Trophoblast cell (in vitro differentiated cells and primary cell): Measurements from ENCODE around the gene CTNNA1.
A peak's percentile ranks its signal among the peaks of the same experiment; 100 is the strongest.

ENCODE experiments used
- DNase-seq, 2 donors: peaks; one replicate each; pipeline ENCODE4 v3.0.0-alpha.2; 2016
- H2AFZ ChIP-seq: 2 replicates; pipeline ENCODE4 v1.6.1; 2013; ENCODE audit warnings: low read length, moderate library complexity, mild to moderate bottlenecking; ENCODE audit not compliant: insufficient read depth, poor library complexity
- H2AK5ac ChIP-seq: 2 replicates; pipeline ENCODE4 v1.6.1; 2013; ENCODE audit warnings: mild to moderate bottlenecking, low read length
- H2BK120ac ChIP-seq: 2 replicates; pipeline ENCODE4 v1.6.1; 2013; ENCODE audit warnings: low read length, mild to moderate bottlenecking, moderate library complexity; ENCODE audit not compliant: insufficient read depth, poor library complexity
- H2BK12ac ChIP-seq: 2 replicates; pipeline ENCODE4 v1.6.1; 2013; ENCODE audit warnings: mild to moderate bottlenecking, low read length, moderate library complexity
- H2BK5ac ChIP-seq: 2 replicates; pipeline ENCODE4 v1.6.1; 2013; ENCODE audit warnings: low read length, low read depth, moderate library complexity, mild to moderate bottlenecking; ENCODE audit not compliant: poor library complexity
- H3K14ac ChIP-seq: 2 replicates; pipeline ENCODE4 v1.6.1; 2013; ENCODE audit warnings: mild to moderate bottlenecking, low read length
- H3K18ac ChIP-seq: 2 replicates; pipeline ENCODE4 v1.6.1; 2013; ENCODE audit warnings: mild to moderate bottlenecking, low read length
- H3K23ac ChIP-seq: 2 replicates; pipeline ENCODE4 v1.6.1; 2013; ENCODE audit warnings: low read length
- H3K27ac ChIP-seq: 2 replicates; pipeline ENCODE4 v1.5.1; 2013; ENCODE audit warnings: low read depth, mild to moderate bottlenecking, inconsistent platforms, low read length, moderate library complexity
- H3K27me3 ChIP-seq: 2 replicates; pipeline ENCODE4 v1.6.1; 2013; ENCODE audit warnings: inconsistent platforms, mild to moderate bottlenecking, low read length, moderate library complexity; ENCODE audit not compliant: insufficient read depth
- H3K36me3 ChIP-seq, 2 experiments: 1 replicate in 1 of 2; 2 replicates in 1 of 2; pipeline ENCODE4 v1.6.1; 2013; ENCODE audit warnings: low read length in 2 of 2, mild to moderate bottlenecking in 2 of 2, moderate library complexity in 1 of 2; ENCODE audit not compliant: insufficient read depth in 2 of 2, control insufficient read depth in 1 of 2
- H3K4ac ChIP-seq: 2 replicates; pipeline ENCODE4 v1.6.1; 2013; ENCODE audit warnings: low read depth, mild to moderate bottlenecking, low read length, moderate library complexity
- H3K4me1 ChIP-seq, 2 experiments: 1 replicate in 1 of 2; 2 replicates in 1 of 2; pipeline ENCODE4 v1.6.1; 2013; ENCODE audit warnings: low read length in 2 of 2, mild to moderate bottlenecking in 2 of 2, moderate library complexity in 1 of 2; ENCODE audit not compliant: insufficient read depth in 2 of 2, control insufficient read depth in 1 of 2
- H3K4me2 ChIP-seq: 2 replicates; pipeline ENCODE4 v1.6.1; 2013; ENCODE audit warnings: inconsistent platforms, mild to moderate bottlenecking, low read length, moderate library complexity
- H3K4me3 ChIP-seq: 2 replicates; pipeline ENCODE4 v1.5.1; 2013; ENCODE audit warnings: mild to moderate bottlenecking, low read depth, low read length, inconsistent platforms
- H3K79me1 ChIP-seq: one replicate; pipeline ENCODE4 v1.6.1; 2013; ENCODE audit warnings: low read length
- H3K79me2 ChIP-seq: 2 replicates; pipeline ENCODE4 v1.6.1; 2013; ENCODE audit warnings: low read length, mild to moderate bottlenecking; ENCODE audit not compliant: control insufficient read depth, insufficient read depth, poor library complexity
- H3K9ac ChIP-seq: 2 replicates; pipeline ENCODE4 v1.6.1; 2013; ENCODE audit warnings: mild to moderate bottlenecking, low read length
- H3K9me3 ChIP-seq: 2 replicates; pipeline ENCODE4 v1.6.1; 2013; ENCODE audit warnings: low read depth, mild to moderate bottlenecking, control low read depth, inconsistent platforms, low read length; ENCODE audit not compliant: insufficient read depth
- H4K12ac ChIP-seq: 2 replicates; pipeline ENCODE4 v1.6.1; 2013; ENCODE audit warnings: low read depth, mild to moderate bottlenecking, low read length, moderate library complexity
- H4K8ac ChIP-seq: 2 replicates; pipeline ENCODE4 v1.6.1; 2013; ENCODE audit warnings: low read depth, mild to moderate bottlenecking, low read length, moderate library complexity
- H4K91ac ChIP-seq: one replicate; pipeline ENCODE4 v1.6.1; 2013; ENCODE audit warnings: low read depth, mild to moderate bottlenecking, low read length, moderate library complexity
- WGBS: extraction: QIAGEN DNeasy Blood & Tissue Kit; methylation state at CpG from one replicate; pipeline ENCODE4 v1.1.7; 2013; ENCODE audit warnings: missing lambda C conversion rate; ENCODE audit not compliant: insufficient read length, insufficient coverage; ENCODE audit errors: extremely low coverage; 5-methylcytosine and 5-hydroxymethylcytosine counted together

CTNNA1 gene

GRCh38 chr5:138792195-138792790 is 39.1 kb downstream of the CTNNA1 start:
- Histone ChIP-seq H3K14ac (no peak overlapping the region), H2AK5ac (no peak overlapping the region), H3K79me2 (peaks cover 2% of the 10 kb centered on the region), H2BK12ac (no peak overlapping the region), H4K12ac (no peak overlapping the region), H2BK120ac (no peak overlapping the region), H3K23ac (peak overlapping the region; percentile 40), H3K9me3 (no peaks in the 10 kb centered on the region), H3K27me3 (no peaks in the 10 kb centered on the region), H2AFZ (no peak overlapping the region), H3K27ac (no peak overlapping the region), H3K36me3 (peaks cover 2 to 7% of the 10 kb centered on the region in 2 experiments), H3K4me1 (no peaks in the 10 kb centered on the region), H4K91ac (no peak overlapping the region), H4K8ac (no peak overlapping the region), H3K9ac (peak overlapping the region; percentile 57), H3K4me3 (no peak overlapping the region), H3K18ac (no peak overlapping the region), H2BK5ac (no peak overlapping the region), H3K4me2 (no peak overlapping the region), H3K79me1 (no peaks in the 10 kb centered on the region), H3K4ac (peak overlapping the region; percentile 15)
- no peak for DNase-seq
- WGBS, result no CpG with 5 or more reads among the region's 4 CpGs

- no peaks in the 10 kb centered on the region for H3K79me1 ChIP-seq
- no peak overlapping the region for H3K23ac ChIP-seq
- no peak overlapping the region for H4K12ac ChIP-seq
- no peak overlapping the region for H2BK5ac ChIP-seq
- no peaks in the 10 kb centered on the region for H3K4me1 ChIP-seq
- H3K27ac ChIP-seq, result no peak overlapping the region
- no peaks in the 10 kb centered on the region for H3K27me3 ChIP-seq
- no peak overlapping the region for H4K91ac ChIP-seq
- no peaks in the 10 kb centered on the region for H3K9me3 ChIP-seq
- H2AFZ ChIP-seq, result no peak overlapping the region
- H2AK5ac ChIP-seq, result no peak overlapping the region
- no peak overlapping the region for H2BK12ac ChIP-seq
- no peak overlapping the region for H4K8ac ChIP-seq
- H3K79me2 ChIP-seq, result peaks cover 2% of the 10 kb centered on the region
- no peak overlapping the region for H3K9ac ChIP-seq
- no peak overlapping the region for H3K4me3 ChIP-seq
- H3K14ac ChIP-seq, result no peak overlapping the region
- H3K4ac ChIP-seq, result no peak overlapping the region
- H2BK120ac ChIP-seq, result no peak overlapping the region
- H3K4me2 ChIP-seq, result no peak overlapping the region
- no peak overlapping the region for H3K18ac ChIP-seq
- no peak for DNase-seq
- peaks cover 2 to 7% of the 10 kb centered on the region in 2 experiments for H3K36me3 ChIP-seq
Measured at GRCh38 chr5:138793575-138793974, 40.4 kb downstream of the CTNNA1 start.

- peaks cover 4% of the 10 kb centered on the region for H3K79me2 ChIP-seq
- WGBS, result no CpG with 5 or more reads among the region's 3 CpGs
- H3K79me1 ChIP-seq, result no peaks in the 10 kb centered on the region
Measured at GRCh38 chr5:138803285-138803684, 50.1 kb downstream of the CTNNA1 start.

GRCh38 chr5:138803935-138804334 is 50.7 kb downstream of the CTNNA1 start:
- Histone ChIP-seq H3K79me2 (peaks cover 4% of the 10 kb centered on the region), H3K79me1 (no peaks in the 10 kb centered on the region), H3K14ac (no peak overlapping the region), H3K18ac (no peak overlapping the region), H4K91ac (no peak overlapping the region), H4K12ac (no peak overlapping the region), H3K9ac (no peak overlapping the region), H2BK12ac (no peak overlapping the region), H4K8ac (no peak overlapping the region), H2AK5ac (no peak overlapping the region), H3K9me3 (no peaks in the 10 kb centered on the region), H2BK5ac (no peak overlapping the region), H3K4me3 (no peak overlapping the region), H3K4ac (no peak overlapping the region), H2AFZ (no peak overlapping the region), H3K36me3 (peaks cover 0 to 1% of the 10 kb centered on the region in 2 experiments), H3K27ac (no peak overlapping the region), H3K4me2 (no peak overlapping the region), H2BK120ac (no peak overlapping the region), H3K27me3 (no peaks in the 10 kb centered on the region), H3K4me1 (peaks cover 0 to 3% of the 10 kb centered on the region in 2 experiments), H3K23ac (no peak overlapping the region)
- no CpG with 5 or more reads among the region's 1 CpG for WGBS
- no peak for DNase-seq

More at GRCh38 chr5:138803285-138803684, 50.1 kb downstream of the CTNNA1 start:
- Histone ChIP-seq H3K14ac (no peak overlapping the region), H3K27ac (no peak overlapping the region), H4K8ac (no peak overlapping the region), H4K91ac (no peak overlapping the region), H4K12ac (no peak overlapping the region), H3K4me3 (no peak overlapping the region), H3K9me3 (no peaks in the 10 kb centered on the region), H3K9ac (no peak overlapping the region), H3K23ac (no peak overlapping the region), H3K36me3 (no peaks in the 10 kb centered on the region), H2AK5ac (no peak overlapping the region), H3K4me2 (no peak overlapping the region), H3K18ac (peak overlapping the region; percentile 33), H3K27me3 (no peaks in the 10 kb centered on the region), H3K4me1 (peaks cover 0 to 3% of the 10 kb centered on the region in 2 experiments), H2BK120ac (no peak overlapping the region), H2BK5ac (no peak overlapping the region), H2BK12ac (no peak overlapping the region), H2AFZ (no peak overlapping the region), H3K4ac (peak overlapping the region; percentile 39)
- DNase-seq, result no peak
